GM23338 (cell line): ENCODE measurements around the gene CD300E. TPM values are rescaled to one million over a fixed set of nuclear protein-coding genes. Genes with fewer than 3 reads are reported as not detected.

Experiments used
- ATAC-seq: fragments of 200-7000 bp; cut with Tn5 transposase; 3 replicates; pipeline ENCODE4 v1.9.1; 2020
- DNase-seq: peaks from one replicate; pipeline ENCODE4 v3.0.0-alpha.2; 2015; ENCODE audit warnings: low spot score
- H2AFZ ChIP-seq: fragments of 200-600 bp; sonication (generic); 2 replicates; pipeline ENCODE4 v1.8.0; 2016; ENCODE audit warnings: antibody characterized with exemption, mild to moderate bottlenecking, moderate library complexity
- H3F3A ChIP-seq: fragments of 200-600 bp; sonication (generic); replicated peaks from 2 replicates; pipeline ENCODE4 v1.8.0; 2017; ENCODE audit warnings: antibody characterized with exemption, mixed run types, low read depth
- H3K27ac ChIP-seq: fragments of 200-600 bp; sonication (generic); 2 replicates; pipeline ENCODE4 v1.6.1; 2016; ENCODE audit warnings: low read depth
- H3K27me3 ChIP-seq: fragments of 200-600 bp; sonication (generic); 2 replicates; pipeline ENCODE4 v1.8.0; 2016; ENCODE audit warnings: mild to moderate bottlenecking, mixed run types, moderate library complexity; ENCODE audit not compliant: insufficient read depth
- H3K36me3 ChIP-seq: fragments of 200-600 bp; sonication (generic); 2 replicates; pipeline ENCODE4 v1.8.0; 2016; ENCODE audit warnings: mild to moderate bottlenecking; ENCODE audit not compliant: insufficient read depth
- H3K4me1 ChIP-seq: fragments of 200-600 bp; sonication (generic); 2 replicates; pipeline ENCODE4 v1.8.0; 2016; ENCODE audit warnings: mild to moderate bottlenecking, moderate library complexity; ENCODE audit not compliant: insufficient read depth
- H3K4me2 ChIP-seq: fragments of 200-600 bp; sonication (generic); 2 replicates; pipeline ENCODE4 v1.7.1; 2017; ENCODE audit warnings: mixed run types
- H3K4me3 ChIP-seq: fragments of 200-600 bp; sonication (generic); 2 replicates; pipeline ENCODE4 v1.6.1; 2016; ENCODE audit warnings: mixed run types
- H3K79me2 ChIP-seq: fragments of 200-600 bp; sonication (generic); replicated peaks from 2 replicates; pipeline ENCODE4 v1.8.0; 2017; ENCODE audit warnings: mild to moderate bottlenecking; ENCODE audit not compliant: insufficient read depth
- H3K9me2 ChIP-seq: fragments of 200-600 bp; sonication (generic); 2 replicates; pipeline ENCODE4 v1.8.0; 2017; ENCODE audit not compliant: insufficient read depth
- H4K20me1 ChIP-seq: fragments of 200-600 bp; sonication (generic); replicated peaks from 2 replicates; pipeline ENCODE4 v1.8.0; 2017; ENCODE audit warnings: mild to moderate bottlenecking; ENCODE audit not compliant: insufficient read depth
- H3K27ac Mint-ChIP-seq: 2 replicates; pipeline ENCODE4 v1.8.0; 2020; ENCODE audit warnings: inconsistent platforms, mild to moderate bottlenecking, moderate library complexity, mixed read lengths
- H3K27me3 Mint-ChIP-seq: 3 replicates; pipeline ENCODE4 v1.8.0; 2022; ENCODE audit warnings: low read depth, mild to moderate bottlenecking, moderate library complexity, mixed read lengths, inconsistent platforms; ENCODE audit not compliant: insufficient read depth, poor library complexity
- H3K36me3 Mint-ChIP-seq: 3 replicates; pipeline ENCODE4 v1.8.0; 2021; ENCODE audit warnings: low read depth, mild to moderate bottlenecking, inconsistent platforms, moderate library complexity, mixed read lengths
- H3K4me1 Mint-ChIP-seq: 3 replicates; pipeline ENCODE4 v1.8.0; 2020; ENCODE audit warnings: mild to moderate bottlenecking, inconsistent platforms, mixed read lengths
- H3K4me3 Mint-ChIP-seq: 3 replicates; pipeline ENCODE4 v1.8.0; 2021; ENCODE audit warnings: moderate library complexity, mild to moderate bottlenecking, inconsistent platforms, mixed read lengths
- H3K9me3 Mint-ChIP-seq: 3 replicates; pipeline ENCODE4 v1.8.0; 2020; ENCODE audit warnings: moderate library complexity, mild to moderate bottlenecking, inconsistent platforms, mixed read lengths
- CTCF ChIP-seq, 2 experiments: fragments of 200-600 bp in 1 of 2; sonication (generic) in 1 of 2; conservative IDR thresholded peaks; 2 replicates each; pipeline versions ENCODE4 v1.5.1 to v1.6.1; 2016 to 2017; ENCODE audit warnings: antibody characterized with exemption in 2 of 2, low read depth in 2 of 2, mild to moderate bottlenecking in 2 of 2, moderate library complexity in 1 of 2
- ETS1 ChIP-seq: IDR thresholded peaks from 2 replicates; pipeline ENCODE4 v1.6.1; 2016; ENCODE audit warnings: antibody characterized with exemption
- EZH2 ChIP-seq: fragments of 200-600 bp; sonication (generic); IDR thresholded peaks from one replicate; pipeline ENCODE4 v1.8.0; 2017; ENCODE audit warnings: antibody characterized with exemption, mild to moderate bottlenecking, low read depth; ENCODE audit not compliant: unreplicated experiment
- STAT1 ChIP-seq: IDR thresholded peaks from one replicate; pipeline ENCODE4 v1.6.1; 2016; ENCODE audit warnings: antibody characterized with exemption; ENCODE audit not compliant: unreplicated experiment
- ZNF114 ChIP-seq: fragments of 250-450 bp; sonication (Bioruptor Pico); IDR thresholded peaks from 2 replicates; pipeline ENCODE4 v1.5.0; 2020; ENCODE audit warnings: mild to moderate bottlenecking, moderate library complexity
- ZNF331 ChIP-seq: fragments of 250-450 bp; sonication (Bioruptor Pico); IDR thresholded peaks from 2 replicates; pipeline ENCODE4 v1.5.0; 2020; ENCODE audit warnings: low read depth, mild to moderate bottlenecking, moderate library complexity
- polyA plus RNA-seq: library from polyadenylated mRNA; unstranded; fragments of >200 nt; fragmentation: Nextera tagmentation; extraction: Ambion mirVana; gene quantifications from 2 replicates; pipeline ENCODE4 v1.2.1, GENCODE V29; 2016
- total RNA-seq: library from RNA; depleted of rRNA; stranded (reverse); fragments of >200 nt; shearing (Covaris generic); gene quantifications from 2 replicates; pipeline ENCODE4 v1.2.3, GENCODE V29; 2014

The CD300E gene
- total and polyA plus RNA-seq, 2 experiments from 2014 or later, result not detected

DNA sequence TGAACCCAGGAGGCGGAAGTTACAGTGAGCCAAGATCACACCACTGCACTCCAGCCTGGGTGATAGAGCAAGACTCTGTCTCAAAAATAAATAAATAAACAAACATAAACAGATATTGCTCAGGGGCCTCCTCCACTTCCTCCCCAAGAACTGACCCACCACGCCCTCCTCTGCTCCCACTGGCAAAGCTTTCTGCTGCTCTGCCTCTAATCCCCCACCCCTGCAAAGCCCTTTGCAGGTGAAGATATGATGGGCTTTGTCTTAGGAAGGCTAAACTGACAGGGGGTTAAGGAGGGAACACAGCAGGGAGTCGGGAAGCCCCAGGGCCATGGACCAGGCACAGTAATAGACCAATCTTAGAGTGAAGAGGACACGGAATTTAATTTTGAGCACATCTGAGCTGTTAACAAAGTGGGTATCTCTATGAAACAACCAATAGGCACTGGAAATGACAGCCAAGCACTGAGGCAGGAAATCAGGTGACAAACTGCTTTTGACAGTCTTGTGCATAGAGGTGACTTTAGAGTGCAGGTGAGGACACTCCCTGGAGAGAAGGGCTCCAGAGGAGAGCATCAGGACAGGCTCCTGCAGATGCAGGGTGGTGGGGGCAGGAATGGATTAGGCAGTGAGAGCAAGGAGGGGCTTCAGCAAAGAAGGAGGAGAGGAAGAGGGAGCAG, 25.1 kb downstream of the CD300E start (continued):
- TF ChIP-seq CTCF (conservative IDR thresholded peaks at IDR 0.05; ENCODE audit: low read depth in 2 of 2), result no peak
- TF ChIP-seq EZH2, result no peak
- no peak for TF ChIP-seq ETS1
- TF ChIP-seq ZNF114 (CRISPR knock-in tag), result no peak
- no peak for TF ChIP-seq STAT1
- TF ChIP-seq ZNF331 (CRISPR knock-in tag), result no peak

DNA sequence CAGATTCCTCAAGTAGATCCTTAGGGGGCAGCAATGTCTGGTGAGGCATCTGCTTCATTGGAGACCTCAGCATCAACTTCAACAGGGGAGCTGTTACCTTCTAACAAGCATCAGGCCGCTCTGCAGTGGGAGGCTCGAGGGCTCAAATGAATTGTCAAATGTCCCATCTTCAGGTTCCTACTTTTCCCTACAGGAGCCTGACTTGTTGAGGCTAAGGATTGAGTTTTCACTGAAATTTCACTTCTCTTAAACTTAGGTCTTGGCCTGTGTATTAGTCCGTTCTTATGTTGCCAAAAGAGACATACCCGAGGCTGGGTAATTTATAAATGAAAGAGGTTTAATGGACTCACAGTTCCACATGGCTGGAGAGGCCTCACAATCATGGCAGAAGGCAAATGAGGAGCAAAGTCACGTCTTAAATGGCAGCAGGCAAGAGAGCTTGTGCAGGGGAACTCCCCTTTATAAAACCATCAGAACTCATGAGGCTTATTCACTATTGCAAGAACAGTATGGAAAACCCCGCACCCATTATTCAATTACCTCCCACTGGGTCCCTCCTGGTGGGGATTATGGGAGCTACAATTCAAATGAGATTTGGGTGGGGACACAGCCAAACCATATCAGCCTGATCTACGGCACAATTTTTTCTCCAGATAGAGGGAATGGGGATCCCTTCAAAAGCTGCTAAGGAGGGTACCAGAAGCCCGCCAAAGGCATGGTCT, 26.3 kb downstream of the CD300E start:
- no peak for DNase-seq
- Histone ChIP-seq H3K4me3 (no peak overlapping the region), H3K27me3 (no peaks in the 10 kb centered on the region), H3K4me2 (no peak overlapping the region), H3K79me2 (no peaks in the 10 kb centered on the region), H3K4me1 (no peaks in the 10 kb centered on the region), H4K20me1 (no peaks in the 10 kb centered on the region), H3K36me3 (no peaks in the 10 kb centered on the region), H3F3A (no peaks in the 10 kb centered on the region), H2AFZ (no peak overlapping the region), H3K9me2 (no peaks in the 10 kb centered on the region), H3K27ac (no peak overlapping the region)
- H3K27ac Mint-ChIP-seq, result no peak overlapping the region
- H3K4me1 Mint-ChIP-seq, result peaks cover 5% of the 10 kb centered on the region; the same call in 2 of the 3 replicates
- TF ChIP-seq CTCF (conservative IDR thresholded peaks at IDR 0.05; ENCODE audit: low read depth in 2 of 2), result peak in 1 of 2 experiments; percentile 24; a peak in 2 of 4 replicates
- no peak for TF ChIP-seq ZNF331 (CRISPR knock-in tag)
- no peaks in the 10 kb centered on the region for H3K9me3 Mint-ChIP-seq
- ATAC-seq, result no peak
- H3K4me3 Mint-ChIP-seq, result no peak overlapping the region
- no peaks in the 10 kb centered on the region for H3K36me3 Mint-ChIP-seq
- H3K27me3 Mint-ChIP-seq, result peaks cover 15% of the 10 kb centered on the region
